MM.1S (cell line): Measurements from ENCODE around the gene KLF1.

Experiments
- EZH2 ChIP-seq: fragments of 300-600 bp; sonication (generic); optimal IDR thresholded peaks from 2 replicates; pipeline ENCODE3; 2017; ENCODE audit warnings: low read depth, mild to moderate bottlenecking, antibody characterized with exemption, low read length, mixed read lengths
- TF ChIP-seq, protein P1 (sequence below): fragments of 300-600 bp; sonication (generic); IDR thresholded peaks from 2 replicates; pipeline ENCODE4 v1.5.1; 2016; ENCODE audit warnings: antibody characterized with exemption, low read length, mixed read lengths

- TF ChIP-seq, protein P1, sequence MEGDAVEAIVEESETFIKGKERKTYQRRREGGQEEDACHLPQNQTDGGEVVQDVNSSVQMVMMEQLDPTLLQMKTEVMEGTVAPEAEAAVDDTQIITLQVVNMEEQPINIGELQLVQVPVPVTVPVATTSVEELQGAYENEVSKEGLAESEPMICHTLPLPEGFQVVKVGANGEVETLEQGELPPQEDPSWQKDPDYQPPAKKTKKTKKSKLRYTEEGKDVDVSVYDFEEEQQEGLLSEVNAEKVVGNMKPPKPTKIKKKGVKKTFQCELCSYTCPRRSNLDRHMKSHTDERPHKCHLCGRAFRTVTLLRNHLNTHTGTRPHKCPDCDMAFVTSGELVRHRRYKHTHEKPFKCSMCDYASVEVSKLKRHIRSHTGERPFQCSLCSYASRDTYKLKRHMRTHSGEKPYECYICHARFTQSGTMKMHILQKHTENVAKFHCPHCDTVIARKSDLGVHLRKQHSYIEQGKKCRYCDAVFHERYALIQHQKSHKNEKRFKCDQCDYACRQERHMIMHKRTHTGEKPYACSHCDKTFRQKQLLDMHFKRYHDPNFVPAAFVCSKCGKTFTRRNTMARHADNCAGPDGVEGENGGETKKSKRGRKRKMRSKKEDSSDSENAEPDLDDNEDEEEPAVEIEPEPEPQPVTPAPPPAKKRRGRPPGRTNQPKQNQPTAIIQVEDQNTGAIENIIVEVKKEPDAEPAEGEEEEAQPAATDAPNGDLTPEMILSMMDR: no peak
- no peak for TF ChIP-seq EZH2
Measured at GRCh38 chr19:12882589-12882988, 4.4 kb downstream of the KLF1 start.
